ENCODE data around the gene TEX19.

TEX19 gene

GRCh38 chr17:82387705-82388106 is 28.7 kb downstream of the TEX19 start:
- no peak overlapping the region; the same call in 1 of the 2 replicates for H3K27ac ChIP-seq

GRCh38 chr17:82388223-82388921 is 29.3 kb downstream of the TEX19 start:
- H3K27ac ChIP-seq, result no peak overlapping the region; the same call in 1 of the 2 replicates
- TF ChIP-seq CTCF (conservative IDR thresholded peaks at IDR 0.05), result 0 out of 2 replicates have a peak, but pooled peaks have one; percentile 16

More at GRCh38 chr17:82387705-82388106, 28.7 kb downstream of the TEX19 start:
- no peak for TF ChIP-seq CTCF (conservative IDR thresholded peaks at IDR 0.05)

GRCh38 chr17:82388922-82389283 is 29.9 kb downstream of the TEX19 start:
- TF ChIP-seq CTCF (conservative IDR thresholded peaks at IDR 0.05), result no peak
- no peak overlapping the region for H3K27ac ChIP-seq

- no peak overlapping the region for H3K27ac ChIP-seq
- TF ChIP-seq CTCF (conservative IDR thresholded peaks at IDR 0.05), result no peak
Observed at GRCh38 chr17:82389379-82389778, 30.3 kb downstream of the TEX19 start.

GRCh38 chr17:82390015-82390859 is 31.2 kb downstream of the TEX19 start:
- H3K27ac ChIP-seq, result no peak overlapping the region
- TF ChIP-seq CTCF (conservative IDR thresholded peaks at IDR 0.05), result no peak

- TF ChIP-seq CTCF (conservative IDR thresholded peaks at IDR 0.05), result no peak
- no peak overlapping the region for H3K27ac ChIP-seq
Observed at GRCh38 chr17:82390860-82391435, 31.9 kb downstream of the TEX19 start.

GRCh38 chr17:82391496-82392066 is 32.5 kb downstream of the TEX19 start:
- no peak overlapping the region for H3K27ac ChIP-seq
- TF ChIP-seq CTCF (conservative IDR thresholded peaks at IDR 0.05), result no peak

Data from VCaP (cell line).